GM23248 (cell line): ENCODE data around the gene RRAGA.

Source experiments
- EZH2 ChIP-seq: fragments of 200-600 bp; sonication (generic); IDR thresholded peaks from 2 replicates; pipeline ENCODE4 v1.6.1; 2018; ENCODE audit warnings: antibody characterized with exemption, mild to moderate bottlenecking; ENCODE audit not compliant: insufficient read depth, poor library complexity, severe bottlenecking
- EZH2phosphoT487 ChIP-seq: fragments of 200-600 bp; sonication (generic); IDR thresholded peaks from 2 replicates; pipeline ENCODE4 v1.6.1; 2018; ENCODE audit warnings: antibody characterized with exemption, moderate library complexity, mild to moderate bottlenecking, low read depth; ENCODE audit not compliant: insufficient read depth

DNA sequence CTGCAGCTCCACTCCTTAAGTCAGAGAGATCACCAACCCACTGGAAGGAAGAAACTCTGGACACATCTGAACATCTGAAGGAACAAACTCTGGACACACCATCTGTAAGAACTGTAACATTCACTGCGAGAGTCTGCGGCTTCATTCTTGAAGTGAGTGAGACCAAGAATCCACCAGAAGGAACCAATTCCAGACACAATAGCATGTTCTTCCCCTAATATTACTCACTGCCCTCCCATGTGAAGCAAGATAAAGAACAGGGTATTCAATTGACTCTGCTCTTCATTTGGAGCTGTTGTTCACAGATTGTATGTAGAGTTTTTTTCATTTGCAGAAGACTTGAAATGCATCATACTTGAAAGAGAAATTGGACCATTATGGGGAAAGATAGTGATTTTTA is 27.0 kb upstream of the RRAGA start:
- TF ChIP-seq EZH2phosphoT487 (no peak), EZH2 (no peak)
